NB4 (cell line): Measurements from ENCODE around the gene ZBTB11.
A peak's percentile ranks its signal among the peaks of the same experiment; 100 is the strongest.

Source experiments
- POLR2A ChIP-seq: IDR thresholded peaks from 2 replicates; pipeline ENCODE4 v1.6.1; 2011; ENCODE audit warnings: mild to moderate bottlenecking; ENCODE audit not compliant: insufficient read length; ENCODE audit errors: extremely low read depth
- TF ChIP-seq, protein P1 (sequence below): IDR thresholded peaks from one replicate; pipeline ENCODE4 v1.5.1; 2012; ENCODE audit warnings: low read depth, low read length
- TF ChIP-seq, protein P2 (sequence below): IDR thresholded peaks from 2 replicates; pipeline ENCODE4 v1.6.1; 2011; ENCODE audit warnings: low read depth, low read length

DNA sequence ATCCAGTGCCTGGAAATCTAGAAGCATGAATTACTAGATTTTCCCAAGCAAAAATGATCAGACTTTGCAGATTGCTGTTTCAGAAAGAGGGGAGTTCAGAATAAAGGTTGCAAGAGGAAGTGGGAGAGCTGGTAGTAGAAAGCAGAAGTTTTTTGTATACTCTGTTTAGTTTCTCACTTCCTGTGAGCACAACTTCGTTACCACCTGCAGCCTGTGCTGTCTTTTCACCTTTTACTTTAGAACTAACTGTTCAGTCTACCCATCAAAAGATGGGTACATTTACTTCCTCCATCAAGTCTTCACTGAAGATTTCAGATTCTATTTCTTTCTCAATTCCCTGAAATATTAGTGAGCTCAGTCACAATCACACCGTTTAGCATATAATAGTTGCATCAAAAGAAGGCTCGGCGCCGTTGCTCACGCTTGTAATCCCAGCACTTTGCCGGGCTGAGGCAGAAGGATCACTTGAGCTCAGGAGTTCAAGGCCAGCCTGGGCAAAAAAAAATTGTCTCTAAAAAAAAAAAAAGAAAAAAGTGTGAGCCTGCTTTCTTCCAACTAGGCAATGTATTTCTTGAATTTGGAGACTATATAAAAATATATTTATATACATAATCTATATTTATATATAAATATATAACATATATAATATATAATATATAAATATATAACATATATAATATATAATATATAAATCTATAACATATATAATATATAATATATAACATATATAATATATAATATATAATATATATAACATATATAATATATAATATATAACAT, 45.7 kb upstream of the ZBTB11 start:
- TF ChIP-seq, protein P1, sequence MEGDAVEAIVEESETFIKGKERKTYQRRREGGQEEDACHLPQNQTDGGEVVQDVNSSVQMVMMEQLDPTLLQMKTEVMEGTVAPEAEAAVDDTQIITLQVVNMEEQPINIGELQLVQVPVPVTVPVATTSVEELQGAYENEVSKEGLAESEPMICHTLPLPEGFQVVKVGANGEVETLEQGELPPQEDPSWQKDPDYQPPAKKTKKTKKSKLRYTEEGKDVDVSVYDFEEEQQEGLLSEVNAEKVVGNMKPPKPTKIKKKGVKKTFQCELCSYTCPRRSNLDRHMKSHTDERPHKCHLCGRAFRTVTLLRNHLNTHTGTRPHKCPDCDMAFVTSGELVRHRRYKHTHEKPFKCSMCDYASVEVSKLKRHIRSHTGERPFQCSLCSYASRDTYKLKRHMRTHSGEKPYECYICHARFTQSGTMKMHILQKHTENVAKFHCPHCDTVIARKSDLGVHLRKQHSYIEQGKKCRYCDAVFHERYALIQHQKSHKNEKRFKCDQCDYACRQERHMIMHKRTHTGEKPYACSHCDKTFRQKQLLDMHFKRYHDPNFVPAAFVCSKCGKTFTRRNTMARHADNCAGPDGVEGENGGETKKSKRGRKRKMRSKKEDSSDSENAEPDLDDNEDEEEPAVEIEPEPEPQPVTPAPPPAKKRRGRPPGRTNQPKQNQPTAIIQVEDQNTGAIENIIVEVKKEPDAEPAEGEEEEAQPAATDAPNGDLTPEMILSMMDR: no peak
- TF ChIP-seq, protein P2, sequence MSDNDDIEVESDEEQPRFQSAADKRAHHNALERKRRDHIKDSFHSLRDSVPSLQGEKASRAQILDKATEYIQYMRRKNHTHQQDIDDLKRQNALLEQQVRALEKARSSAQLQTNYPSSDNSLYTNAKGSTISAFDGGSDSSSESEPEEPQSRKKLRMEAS: no peak
- peak; percentile 10 for TF ChIP-seq POLR2A
